EH (cell line): ENCODE results near the gene PPP6R2.
A peak's percentile ranks its signal among the peaks of the same experiment; 100 is the strongest.

Experiments used
- DNase-seq: peaks from one replicate; pipeline ENCODE4 v3.0.0-alpha.2; 2015; ENCODE audit warnings: low read depth

The PPP6R2 gene

GRCh38 chr22:50305923-50306566, 37.1 kb upstream of the PPP6R2 start:
- DNase-seq = peak; percentile 98

DNA sequence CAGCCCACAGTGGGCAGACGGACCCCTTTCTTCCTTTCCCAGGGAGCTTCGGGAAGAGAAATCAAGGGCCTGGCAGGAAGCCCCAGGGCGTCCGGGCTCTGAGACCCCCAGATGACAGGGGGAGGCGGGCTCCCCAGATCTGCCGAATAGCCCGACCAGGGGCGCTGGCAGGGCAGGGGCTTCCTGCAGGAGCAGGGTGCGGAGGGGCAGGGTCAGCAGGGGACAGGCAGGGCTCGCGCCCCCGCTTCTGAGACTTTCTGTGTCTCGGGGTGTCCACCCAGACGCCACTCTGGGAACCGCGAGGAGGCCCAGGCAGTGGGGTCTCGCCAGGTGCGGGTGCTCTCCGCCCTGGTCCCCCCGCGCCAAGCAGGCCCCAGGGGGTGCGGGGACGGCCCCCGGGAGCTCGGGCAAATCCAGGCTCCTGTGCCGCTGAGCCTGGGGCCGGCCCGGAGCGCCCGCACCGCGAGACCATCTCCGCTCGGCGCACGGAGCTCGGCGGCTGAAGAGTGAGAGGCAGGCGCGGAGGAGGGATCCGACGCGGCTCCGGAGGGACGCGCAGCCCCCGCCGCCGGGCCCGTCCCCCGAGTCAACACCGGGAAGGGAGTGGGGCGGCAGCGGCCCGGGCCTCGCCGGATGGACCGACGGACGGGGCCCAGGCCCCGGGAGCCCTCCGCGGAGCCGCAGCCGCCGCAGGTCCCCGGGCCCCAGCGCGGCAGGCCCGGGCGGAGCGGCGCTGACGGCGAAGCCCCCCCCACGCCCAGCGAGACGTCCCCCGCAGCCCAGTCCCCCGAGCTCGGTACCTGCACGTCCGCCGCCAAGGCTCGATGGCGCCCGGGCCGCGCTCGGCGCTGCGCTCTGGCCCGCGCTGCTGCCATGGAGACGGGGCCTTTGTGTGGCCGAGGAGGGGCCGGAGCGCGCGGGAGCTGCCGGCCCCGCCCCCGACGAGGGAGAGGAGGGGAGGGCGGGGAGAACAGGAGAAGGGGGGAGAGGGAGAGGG, 36.1 kb upstream of the PPP6R2 start, which contains the start of gene PLXNB2:
TSS of gene PLXNB2 (minus strand) at position 894 of the 997 bp plus-strand sequence. CDS start 17,062 bp downstream, outside the sequence.
- DNase-seq = peak; percentile 82

GRCh38 chr22:50307890-50308596, 35.1 kb upstream of the PPP6R2 start:
- no peak for DNase-seq

- peak; percentile 92 for DNase-seq
Measured at GRCh38 chr22:50308597-50308935, 34.6 kb upstream of the PPP6R2 start.

DNA sequence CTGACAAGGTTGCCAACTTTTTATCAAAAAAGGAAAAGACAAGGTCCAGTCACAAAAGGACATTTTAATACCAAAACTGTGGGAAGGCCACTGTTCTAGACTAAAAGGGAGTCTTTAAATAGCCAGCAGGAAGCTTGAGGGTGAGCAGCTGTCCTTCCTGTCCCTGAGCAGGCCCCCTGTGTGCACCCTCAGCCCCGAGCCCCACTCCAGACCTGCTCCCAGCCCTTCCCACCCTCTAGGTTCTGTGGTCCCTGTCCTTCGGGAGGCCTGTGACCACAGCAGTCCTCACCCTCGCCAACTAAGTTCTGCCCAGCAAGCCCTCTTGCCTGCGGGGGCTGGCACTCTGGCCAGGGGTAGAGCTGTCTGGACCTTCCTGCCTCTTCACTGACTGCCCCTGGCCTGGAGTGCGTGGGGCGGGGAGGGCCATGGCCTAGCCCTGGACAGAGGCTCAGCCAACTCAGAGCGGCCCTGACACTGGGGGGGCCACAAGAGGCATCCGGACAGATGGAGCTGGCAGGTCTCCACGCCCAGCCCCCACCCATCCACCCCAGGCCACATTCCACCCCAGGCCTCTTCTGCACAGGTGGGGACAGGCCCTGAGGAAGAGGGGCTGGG, 34.0 kb upstream of the PPP6R2 start:
- no peak for DNase-seq

- DNase-seq = no peak
Measured at GRCh38 chr22:50309601-50309991, 33.5 kb upstream of the PPP6R2 start.

DNA sequence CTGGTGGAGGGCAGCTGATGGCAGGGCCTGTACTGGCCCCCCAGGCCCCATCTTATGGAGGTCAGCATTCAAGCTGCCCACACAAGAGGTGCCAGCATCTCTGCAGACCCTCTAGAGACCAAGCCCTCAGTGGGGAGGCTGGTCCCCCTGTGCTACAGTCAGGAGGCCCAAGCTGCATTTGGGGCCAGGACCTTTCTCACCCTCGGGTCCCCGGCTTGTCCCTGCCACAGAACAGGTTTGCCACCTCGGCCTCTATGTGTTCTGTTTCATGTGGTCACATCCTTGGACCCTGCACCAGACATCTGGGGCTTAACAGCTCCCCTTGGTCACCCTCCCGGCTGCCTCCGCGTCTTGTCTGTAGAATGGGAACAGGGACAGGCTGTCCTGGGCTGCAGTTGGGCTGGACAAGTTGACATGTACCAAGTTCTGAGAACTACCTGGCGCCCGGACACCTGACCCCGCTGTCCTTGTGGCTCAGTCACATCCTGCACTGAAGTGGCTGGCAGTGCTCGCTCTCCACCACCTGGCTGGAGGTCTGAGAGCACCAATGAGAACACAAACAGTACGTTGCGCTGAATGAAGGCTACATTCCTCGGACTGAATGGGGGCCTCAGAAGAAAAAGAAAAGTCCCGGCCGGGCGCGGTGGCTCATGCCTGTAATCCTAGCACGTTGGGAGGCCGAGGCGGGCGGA, 33.0 kb upstream of the PPP6R2 start:
- no peak for DNase-seq

DNA sequence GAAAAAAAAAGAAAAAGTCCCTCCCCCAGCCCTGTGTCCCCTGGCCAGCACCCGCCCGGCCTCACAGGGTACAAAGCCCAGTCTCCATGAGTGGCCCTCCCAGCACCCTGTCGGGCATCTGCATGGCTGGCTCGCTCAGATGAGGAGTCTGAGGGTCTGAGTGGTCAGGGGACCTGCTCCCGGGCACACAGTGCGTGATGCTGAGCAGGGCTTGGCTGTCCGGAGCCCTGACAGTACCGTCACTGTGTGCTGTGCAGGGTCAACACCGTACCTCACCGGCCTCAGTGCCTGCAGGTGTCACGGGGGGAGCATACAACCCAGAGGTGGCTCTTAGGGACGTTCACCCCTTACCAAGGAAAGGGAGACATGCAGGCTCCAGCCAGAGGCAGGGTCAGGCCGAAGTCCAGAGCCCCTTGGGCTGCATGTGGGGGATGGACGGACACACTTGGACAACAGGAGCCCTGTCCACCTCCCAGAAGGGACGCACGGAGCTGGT, 32.1 kb upstream of the PPP6R2 start:
- no peak for DNase-seq

DNA sequence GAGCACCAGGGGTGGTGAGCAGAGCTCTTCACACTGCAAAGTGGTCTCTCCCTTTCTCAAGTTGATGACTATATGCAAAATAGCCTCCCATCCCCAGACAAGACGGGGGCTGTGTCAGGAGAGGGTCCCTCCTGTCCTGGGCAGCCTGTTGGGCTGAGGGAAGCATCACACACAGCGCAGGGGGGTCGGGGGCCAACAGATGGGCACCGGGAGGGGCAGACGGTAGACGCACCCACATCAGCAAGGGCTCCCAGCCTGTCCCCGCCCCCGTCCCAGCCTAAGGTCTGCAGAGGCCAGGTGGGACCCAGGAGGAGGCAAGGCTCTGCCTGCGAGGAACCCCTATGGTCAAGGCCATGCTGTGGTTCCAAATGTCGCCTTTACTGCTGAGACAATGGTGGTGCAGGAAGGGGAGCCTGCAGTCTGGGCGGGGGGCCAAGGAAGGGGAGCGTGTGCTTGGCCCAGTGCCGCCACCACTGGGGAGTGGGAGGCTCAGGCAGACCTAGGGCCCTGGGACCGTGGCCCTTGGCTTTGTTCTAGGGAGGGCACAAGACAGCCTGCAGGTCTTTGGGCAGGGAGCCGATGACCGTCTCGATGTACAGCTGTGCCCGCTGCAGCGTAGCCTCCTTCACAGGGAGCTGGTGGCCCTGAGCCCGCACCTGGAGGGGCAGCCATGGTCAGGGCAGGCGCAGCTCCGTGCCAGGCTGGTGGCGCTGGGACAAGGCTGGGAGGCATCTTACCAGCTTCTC, 31.3 kb upstream of the PPP6R2 start:
- no peak for DNase-seq

DNA sequence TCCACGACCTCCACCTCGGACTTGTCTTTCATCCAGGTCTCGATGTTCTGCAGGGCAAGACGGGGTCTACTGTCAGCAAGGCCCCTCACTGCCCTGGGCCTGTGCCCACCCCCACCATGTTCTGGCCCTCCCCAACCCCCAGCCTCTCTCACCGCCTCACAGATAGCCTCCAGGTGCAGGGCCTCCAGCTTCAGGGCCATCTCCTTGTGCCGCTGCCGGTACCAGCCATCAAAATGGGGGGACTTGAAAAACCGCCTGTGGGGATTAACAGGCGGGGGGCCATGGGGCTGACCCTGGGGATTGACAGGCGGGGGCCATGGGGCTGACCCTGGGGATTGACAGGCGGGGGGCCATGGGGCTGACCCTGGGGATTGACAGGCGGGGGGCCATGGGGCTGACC, 30.8 kb upstream of the PPP6R2 start:
- no peak for DNase-seq

- no peak for DNase-seq
Measured at GRCh38 chr22:50313021-50313420, 30.1 kb upstream of the PPP6R2 start.

DNA sequence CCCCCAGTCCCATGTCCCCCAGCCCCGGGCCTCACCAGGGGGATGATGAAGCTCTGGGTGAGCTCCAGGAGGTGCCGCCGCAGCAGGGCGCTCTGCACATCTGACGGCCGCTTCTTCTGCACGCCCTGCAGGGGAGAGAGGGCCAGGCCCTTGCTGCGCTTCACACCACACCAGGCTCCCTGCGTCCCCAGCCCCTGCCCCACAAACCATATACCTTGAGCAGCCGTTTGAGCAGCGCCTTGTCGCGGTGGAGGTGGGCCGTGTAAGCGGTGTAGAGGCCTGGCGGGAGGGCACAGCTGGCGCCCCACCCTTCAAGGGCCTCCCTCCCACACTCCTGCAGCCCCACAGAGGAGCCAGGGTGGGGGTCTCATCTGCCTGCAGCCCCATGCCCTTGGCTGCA, 29.5 kb upstream of the PPP6R2 start:
- no peak for DNase-seq

GRCh38 chr22:50314081-50314454, 29.1 kb upstream of the PPP6R2 start:
- DNase-seq = no peak

- DNase-seq = no peak
Measured at GRCh38 chr22:50314455-50315288, 28.5 kb upstream of the PPP6R2 start.

DNA sequence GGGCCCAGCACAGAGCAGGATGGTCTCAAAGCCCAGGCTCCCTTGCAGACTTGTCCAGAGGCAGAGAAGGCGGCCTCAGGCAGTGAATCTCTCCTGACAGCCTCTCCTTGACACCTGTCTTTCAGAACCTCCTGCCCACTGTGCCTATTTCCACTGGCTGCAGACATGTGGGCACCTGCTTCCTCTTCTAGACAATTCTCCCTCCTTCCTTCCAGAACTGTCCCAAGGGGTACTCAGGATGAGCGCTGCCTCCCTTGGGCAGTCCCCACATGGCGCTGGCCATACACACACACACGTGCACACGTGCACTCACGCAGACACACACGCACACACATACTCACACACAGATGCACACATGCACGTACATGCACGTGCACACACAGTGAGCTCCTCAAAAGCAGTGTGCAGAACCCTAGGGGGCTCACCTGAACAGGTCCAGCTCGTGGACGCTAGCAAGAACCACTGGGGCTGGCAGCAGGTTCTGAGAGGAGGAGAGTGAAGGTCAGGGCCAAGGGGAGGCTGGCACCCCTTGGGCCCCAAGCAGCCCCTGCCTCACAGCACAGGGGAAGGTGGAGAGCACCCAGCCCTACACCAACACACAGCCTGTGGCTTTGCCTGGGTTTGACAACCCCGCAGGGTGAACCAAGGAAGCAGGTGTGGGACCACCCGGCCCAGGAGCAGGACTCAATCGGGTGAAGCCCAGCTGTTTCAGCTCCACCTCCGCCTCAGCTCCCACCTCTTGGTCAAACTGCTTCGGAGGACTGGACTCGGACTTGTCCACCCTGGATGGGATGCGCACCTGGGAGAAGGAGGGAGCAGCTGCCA, 27.6 kb upstream of the PPP6R2 start:
- DNase-seq = no peak

GRCh38 chr22:50316114-50317065, 26.7 kb upstream of the PPP6R2 start:
- DNase-seq = no peak

- DNase-seq = no peak
Measured at GRCh38 chr22:50317178-50317577, 25.9 kb upstream of the PPP6R2 start.

- no peak for DNase-seq
Measured at GRCh38 chr22:50317674-50318073, 25.5 kb upstream of the PPP6R2 start.
